ENCODE results near the gene PDLIM1.

DNA sequence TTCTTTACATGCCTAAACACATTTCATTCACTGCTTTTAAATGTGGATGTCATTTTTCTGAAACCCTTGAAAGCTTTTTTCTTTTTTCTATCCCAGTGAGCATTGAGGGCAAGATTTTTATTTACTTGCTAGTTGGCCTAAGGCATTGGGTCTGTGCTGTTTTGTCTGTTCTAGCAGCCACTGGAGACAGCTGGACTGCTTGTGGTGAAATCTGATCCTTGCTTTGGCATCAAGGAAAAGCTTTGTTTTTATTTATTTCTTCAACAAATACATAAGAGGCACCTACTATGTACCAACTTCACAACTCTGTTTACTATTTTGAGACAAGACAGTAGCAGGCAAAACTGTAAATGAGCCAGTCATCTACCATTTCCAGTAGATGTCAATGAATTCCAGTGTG, 28.4 kb upstream of the PDLIM1 start:
- TF ChIP-seq, protein P1, sequence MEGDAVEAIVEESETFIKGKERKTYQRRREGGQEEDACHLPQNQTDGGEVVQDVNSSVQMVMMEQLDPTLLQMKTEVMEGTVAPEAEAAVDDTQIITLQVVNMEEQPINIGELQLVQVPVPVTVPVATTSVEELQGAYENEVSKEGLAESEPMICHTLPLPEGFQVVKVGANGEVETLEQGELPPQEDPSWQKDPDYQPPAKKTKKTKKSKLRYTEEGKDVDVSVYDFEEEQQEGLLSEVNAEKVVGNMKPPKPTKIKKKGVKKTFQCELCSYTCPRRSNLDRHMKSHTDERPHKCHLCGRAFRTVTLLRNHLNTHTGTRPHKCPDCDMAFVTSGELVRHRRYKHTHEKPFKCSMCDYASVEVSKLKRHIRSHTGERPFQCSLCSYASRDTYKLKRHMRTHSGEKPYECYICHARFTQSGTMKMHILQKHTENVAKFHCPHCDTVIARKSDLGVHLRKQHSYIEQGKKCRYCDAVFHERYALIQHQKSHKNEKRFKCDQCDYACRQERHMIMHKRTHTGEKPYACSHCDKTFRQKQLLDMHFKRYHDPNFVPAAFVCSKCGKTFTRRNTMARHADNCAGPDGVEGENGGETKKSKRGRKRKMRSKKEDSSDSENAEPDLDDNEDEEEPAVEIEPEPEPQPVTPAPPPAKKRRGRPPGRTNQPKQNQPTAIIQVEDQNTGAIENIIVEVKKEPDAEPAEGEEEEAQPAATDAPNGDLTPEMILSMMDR (conservative IDR thresholded peaks at IDR 0.05; ENCODE audit: low read length): no peak
- no peak for TF ChIP-seq EZH2phosphoT487 (IDR thresholded peaks at IDR 0.05; ENCODE audit: borderline replicate concordance)
